Measurements from ENCODE around the gene ITFG2.
"Not testable (repeated sequence)": the region's sequence is repeated elsewhere in the genome, so short reads cannot be mapped to it uniquely, and the experiment has no call there.

Gene ITFG2

DNA sequence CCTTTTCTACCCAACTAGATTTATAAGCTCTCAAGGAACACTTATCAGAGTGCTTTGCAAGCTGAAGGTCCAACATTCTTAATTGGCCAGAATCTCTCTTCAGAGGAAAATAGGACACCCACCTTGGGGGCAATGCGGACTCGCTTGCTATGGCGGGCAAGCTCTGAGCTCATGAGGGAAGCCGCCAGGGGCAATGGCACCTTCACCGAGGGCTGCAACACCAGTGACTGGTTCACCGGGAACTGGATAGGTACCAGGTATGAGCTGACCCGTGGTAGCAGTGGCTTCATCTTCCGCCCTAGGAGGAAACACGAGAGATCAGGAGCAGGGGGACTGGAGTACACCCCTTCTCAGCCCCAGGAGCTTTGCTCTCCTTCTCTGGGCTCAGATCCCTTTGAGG is 51.7 kb downstream of the ITFG2 start:
- no peak for DNase-seq

DNA sequence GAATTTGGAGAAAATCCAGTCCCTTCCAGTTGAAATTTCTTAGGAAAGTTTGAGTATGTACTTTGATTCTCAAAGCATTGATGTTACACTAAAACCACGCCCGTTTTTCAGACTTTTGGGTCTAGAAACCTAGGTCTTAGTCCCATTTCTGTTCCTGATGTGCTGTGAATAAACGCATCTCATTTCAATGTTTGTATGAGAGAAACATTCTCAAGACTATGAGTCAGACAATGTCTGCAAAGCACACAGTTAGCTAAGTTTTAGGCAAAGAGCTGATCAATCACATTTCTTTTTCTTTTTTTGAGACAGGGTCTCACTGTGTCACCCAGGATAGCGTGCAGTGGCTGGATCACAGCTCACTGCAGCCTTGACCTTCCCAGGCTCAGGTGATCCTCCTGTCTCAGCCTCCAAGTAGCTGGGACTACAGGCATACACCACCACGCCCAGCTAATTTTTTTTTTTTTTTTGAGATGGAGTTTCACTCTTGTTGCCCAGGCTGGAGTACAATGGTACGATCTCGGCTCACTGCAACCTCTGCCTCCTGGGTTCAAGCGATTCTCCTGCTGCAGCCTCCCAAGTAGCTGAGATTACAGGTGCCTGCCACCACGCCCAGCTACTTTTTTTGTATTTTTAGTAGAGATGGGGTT is 56.6 kb downstream of the ITFG2 start:
- DNase-seq: not testable (repeated sequence)

Data from C1 segment of cervical spinal cord (tissue), 14 donors.